ENCODE data around the gene PTPN21.

PTPN21 gene

GRCh38 chr14:88454886-88455285 is 99.9 kb downstream of the PTPN21 start:
- DNase-seq: no peak

GRCh38 chr14:88452231-88452630 is 102.6 kb downstream of the PTPN21 start:
- no peak for DNase-seq

- no peak for DNase-seq
Measured at GRCh38 chr14:88439088-88439487, 115.7 kb downstream of the PTPN21 start.

GRCh38 chr14:88437658-88438057 is 117.1 kb downstream of the PTPN21 start:
- DNase-seq: no peak

GRCh38 chr14:88430976-88431375 is 123.8 kb downstream of the PTPN21 start:
- no peak for DNase-seq

- DNase-seq: no peak
Measured at GRCh38 chr14:88426271-88426670, 128.5 kb downstream of the PTPN21 start.

GRCh38 chr14:88424573-88424972 is 130.2 kb downstream of the PTPN21 start:
- no peak for DNase-seq

- no peak for DNase-seq
Measured at GRCh38 chr14:88422919-88423650, 131.7 kb downstream of the PTPN21 start.

GRCh38 chr14:88422047-88422446 is 132.8 kb downstream of the PTPN21 start:
- no peak for DNase-seq

- no peak for DNase-seq
Measured at GRCh38 chr14:88421286-88421685, 133.5 kb downstream of the PTPN21 start.

- no peak for DNase-seq
Measured at GRCh38 chr14:88420187-88420586, 134.6 kb downstream of the PTPN21 start.

GRCh38 chr14:88417594-88417993 is 137.2 kb downstream of the PTPN21 start:
- no peak for DNase-seq

All from activated effector memory CD4-positive, alpha-beta T cell treated with anti-CD3 and anti-CD28 coated beads, Interleukin-2, amount 50 U/mL, for 16 hours (primary cell).